Keratinocyte (primary cell): ENCODE measurements around the gene DMRT1.
A peak's percentile ranks its signal among the peaks of the same experiment; 100 is the strongest.

ENCODE experiments used
- EZH2 ChIP-seq: IDR thresholded peaks from one replicate; pipeline ENCODE4 v1.6.1; 2012; ENCODE audit warnings: inconsistent platforms, mild to moderate bottlenecking, low read length, moderate library complexity
- TF ChIP-seq, protein P1 (sequence below), 3 experiments: IDR thresholded peaks in 1 of 3; conservative IDR thresholded peaks in 1 of 3; optimal IDR thresholded peaks in 1 of 3; 2 replicates in 2 of 3; 3 replicates in 1 of 3; pipeline versions ENCODE3 to v1.5.1; 2011; ENCODE audit warnings: low read length in 3 of 3, mild to moderate bottlenecking in 3 of 3, moderate library complexity in 2 of 3, control low read depth in 1 of 3, inconsistent platforms in 1 of 3; ENCODE audit not compliant: insufficient read depth in 2 of 3; ENCODE audit errors: extremely low read depth in 1 of 3

- TF ChIP-seq, protein P1, sequence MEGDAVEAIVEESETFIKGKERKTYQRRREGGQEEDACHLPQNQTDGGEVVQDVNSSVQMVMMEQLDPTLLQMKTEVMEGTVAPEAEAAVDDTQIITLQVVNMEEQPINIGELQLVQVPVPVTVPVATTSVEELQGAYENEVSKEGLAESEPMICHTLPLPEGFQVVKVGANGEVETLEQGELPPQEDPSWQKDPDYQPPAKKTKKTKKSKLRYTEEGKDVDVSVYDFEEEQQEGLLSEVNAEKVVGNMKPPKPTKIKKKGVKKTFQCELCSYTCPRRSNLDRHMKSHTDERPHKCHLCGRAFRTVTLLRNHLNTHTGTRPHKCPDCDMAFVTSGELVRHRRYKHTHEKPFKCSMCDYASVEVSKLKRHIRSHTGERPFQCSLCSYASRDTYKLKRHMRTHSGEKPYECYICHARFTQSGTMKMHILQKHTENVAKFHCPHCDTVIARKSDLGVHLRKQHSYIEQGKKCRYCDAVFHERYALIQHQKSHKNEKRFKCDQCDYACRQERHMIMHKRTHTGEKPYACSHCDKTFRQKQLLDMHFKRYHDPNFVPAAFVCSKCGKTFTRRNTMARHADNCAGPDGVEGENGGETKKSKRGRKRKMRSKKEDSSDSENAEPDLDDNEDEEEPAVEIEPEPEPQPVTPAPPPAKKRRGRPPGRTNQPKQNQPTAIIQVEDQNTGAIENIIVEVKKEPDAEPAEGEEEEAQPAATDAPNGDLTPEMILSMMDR (optimal IDR thresholded peaks at IDR 0.05 in 1 of 3, IDR thresholded peaks at IDR 0.05 in 1 of 3, conservative IDR thresholded peaks at IDR 0.05 in 1 of 3; ENCODE audit: extremely low read depth in 1 of 3, insufficient read depth in 2 of 3, low read length in 3 of 3): no peak
- peak; percentile 60 for TF ChIP-seq EZH2
These were observed 126.6 kb downstream of the DMRT1 start for GRCh38 chr9:967903-968641.
